HepG2 (cell line): ENCODE results near the gene ARL6. TPM values are rescaled to one million over a fixed set of nuclear protein-coding genes. Genes with fewer than 3 reads are reported as not detected.

Experiments
- AKNA ChIP-seq: sonication (generic); formaldehyde crosslinking; IDR thresholded peaks from 2 replicates; pipeline ENCODE4 v1.4.0; 2020; ENCODE audit warnings: missing genetic modification reagents, borderline replicate concordance
- BCL3 ChIP-seq: sonication (generic); formaldehyde crosslinking; IDR thresholded peaks from 2 replicates; pipeline ENCODE4 v1.5.1; 2020; ENCODE audit warnings: mild to moderate bottlenecking, missing genetic modification reagents, moderate library complexity
- KAT8 ChIP-seq: IDR thresholded peaks from 2 replicates; pipeline ENCODE4 v1.6.1; 2016; ENCODE audit warnings: missing genetic modification reagents, missing compliant biosample characterization
- MAFF ChIP-seq: IDR thresholded peaks from 2 replicates; pipeline ENCODE4 v1.6.1; 2011; ENCODE audit warnings: low read depth, low read length, improper control_type of control experiment
- NPAS2 ChIP-seq: sonication (generic); formaldehyde crosslinking; IDR thresholded peaks from 2 replicates; pipeline ENCODE4 v1.8.0; 2022; ENCODE audit warnings: mild to moderate bottlenecking, missing genetic modification reagents, borderline replicate concordance
- PBX3 ChIP-seq: sonication (generic); formaldehyde crosslinking; IDR thresholded peaks from 2 replicates; pipeline ENCODE4 v1.8.1; 2023; ENCODE audit warnings: missing genetic modification reagents, inconsistent platforms, borderline replicate concordance
- TEF ChIP-seq: sonication (generic); formaldehyde crosslinking; IDR thresholded peaks from 2 replicates; pipeline ENCODE4 v1.5.0; 2020; ENCODE audit warnings: missing genetic modification reagents
- ZBTB39 ChIP-seq: sonication (generic); formaldehyde crosslinking; IDR thresholded peaks from 2 replicates; pipeline ENCODE4 v1.5.0; 2020; ENCODE audit warnings: missing genetic modification reagents
- ZBTB42 ChIP-seq: sonication (generic); formaldehyde crosslinking; IDR thresholded peaks from 2 replicates; pipeline ENCODE4 v1.5.0; 2020; ENCODE audit warnings: mild to moderate bottlenecking, missing genetic modification reagents
- ZBTB46 ChIP-seq: sonication (generic); formaldehyde crosslinking; IDR thresholded peaks from 2 replicates; pipeline ENCODE4 v1.4.0; 2020; ENCODE audit warnings: mild to moderate bottlenecking, missing genetic modification reagents, borderline replicate concordance
- ZFP91 ChIP-seq: sonication (generic); formaldehyde crosslinking; IDR thresholded peaks from 2 replicates; pipeline ENCODE4 v1.9.0; 2022; ENCODE audit warnings: missing genetic modification reagents, mild to moderate bottlenecking, borderline replicate concordance
- ZNF101 ChIP-seq: sonication (generic); formaldehyde crosslinking; IDR thresholded peaks from 2 replicates; pipeline ENCODE4 v1.4.0; 2020; ENCODE audit warnings: mild to moderate bottlenecking, low read depth, missing genetic modification reagents, borderline replicate concordance
- polyA plus RNA-seq, 8 experiments: library from polyadenylated mRNA; depleted of rRNA in 3 of 8; stranded (reverse) in 7 of 8; unstranded in 1 of 8; fragments of >200 nt; fragmentation: Illumina TruSeq in 4 of 8; extraction: Trizol in 4 of 8; gene quantifications; 2 replicates each; pipeline versions ENCODE4 v1.2.1 to v1.2.3, GENCODE V29; 2011 to 2016; ENCODE audit warnings: low read depth in 4 of 8, missing spikeins in 1 of 8, mixed read lengths in 1 of 8; ENCODE audit not compliant: insufficient read depth in 1 of 8
- total RNA-seq, 5 experiments: library from RNA; depleted of rRNA; stranded (reverse); fragments of >200 nt; fragmentation: Illumina TruSeq; extraction: Trizol; gene quantifications; 2 replicates each; pipeline ENCODE4 v1.2.3, GENCODE V29; 2016; ENCODE audit warnings: low read depth in 1 of 5

Gene ARL6
- total and polyA plus RNA-seq, 2 of the 13 experiments (the other 11 are each of a cell fraction or from before 2014, with no cell fraction given), result 1.3 to 3.7 TPM

- TF ChIP-seq BCL3 (CRISPR knock-in tag), result peak; percentile 69; the same call in 1 of the 2 replicates
- peak; percentile 82; the same call in 1 of the 2 replicates for TF ChIP-seq ZFP91 (CRISPR knock-in tag)
- no peak; the same call in 1 of the 2 replicates for TF ChIP-seq ZBTB42 (CRISPR knock-in tag)
- no peak for TF ChIP-seq ZNF101 (CRISPR knock-in tag)
- peak; percentile 81 for TF ChIP-seq KAT8
- TF ChIP-seq TEF (CRISPR knock-in tag), result no peak
- TF ChIP-seq MAFF, result no peak
- no peak for TF ChIP-seq PBX3 (CRISPR knock-in tag)
- no peak for TF ChIP-seq AKNA
- no peak for TF ChIP-seq NPAS2 (CRISPR knock-in tag)
- no peak for TF ChIP-seq ZBTB46
- TF ChIP-seq ZBTB39 (CRISPR knock-in tag), result no peak
Observed at GRCh38 chr3:97764407-97765238, at the start of gene ARL6 (continued).
